K562 (cell line): Measurements from ENCODE around the gene PYY. TPM values are rescaled to one million over a fixed set of nuclear protein-coding genes. Genes with fewer than 3 reads are reported as not detected.

Source experiments
- ATAC-seq: fragments of 200-7000 bp; cut with Tn5 transposase; 3 replicates; pipeline ENCODE4 v1.9.1; 2020; ENCODE audit warnings: moderate library complexity
- BruUV-seq: library from RNA; stranded (reverse); fragments of 400-500 nt; replicated peaks from 2 replicates; lab custom pipeline; 2021; lab: Mats Ljungman, UMichigan
- CTCF ChIA-PET: fragments of 300-600 bp; formaldehyde crosslinking; extraction: SDS; loops from one replicate; lab custom pipeline; 2021; ENCODE audit warnings: low intra/inter-chr PET ratio; lab: Yijun Ruan, JAX
- POLR2A ChIA-PET: fragments of 300-600, 350-650 bp; sonication (Branson Sonifier 250); formaldehyde crosslinking; extraction: SDS; loops from one replicate; lab custom pipeline; 2021; ENCODE audit warnings: antibody characterized with exemption, inconsistent platforms; lab: Yijun Ruan, JAX
- DNase-seq, 4 experiments: peaks; one replicate each; pipeline versions ENCODE4 v3.0.0 to v3.0.0-alpha.2; 2011 to 2018; ENCODE audit warnings: low spot score in 3 of 4, mixed read lengths in 3 of 4; ENCODE audit errors: extremely low read depth in 1 of 4
- FAIRE-seq: peaks from 2 replicates; lab custom pipeline; 2011; peaks lifted over from hg19 to GRCh38; lab: Jason Lieb, UNC
- H2AFZ ChIP-seq: 2 replicates; pipeline ENCODE4 v1.6.0; 2011; ENCODE audit warnings: low read depth, low read length, control low read depth, inconsistent platforms
- H3K27ac ChIP-seq: fragments of 200-600 bp; 3 replicates; pipeline ENCODE4 v1.8.0; 2011; ENCODE audit warnings: low read depth, mild to moderate bottlenecking, control low read depth, inconsistent platforms, low read length, moderate library complexity, mixed read lengths; ENCODE audit errors: extremely low read depth
- H3K27me3 ChIP-seq, 2 experiments: fragments of 300-600 bp in 1 of 2; 2 replicates in 1 of 2; 3 replicates in 1 of 2; pipeline versions ENCODE4 v1.6.0 to v1.8.0; 2011; ENCODE audit warnings: inconsistent platforms in 2 of 2, low read length in 2 of 2, mild to moderate bottlenecking in 1 of 2, mixed read lengths in 1 of 2, moderate library complexity in 1 of 2; ENCODE audit not compliant: control insufficient read depth in 2 of 2, insufficient read depth in 2 of 2
- H3K36me3 ChIP-seq: fragments of 300-600 bp; 3 replicates; pipeline ENCODE4 v1.8.0; 2011; ENCODE audit warnings: mild to moderate bottlenecking, low read length, inconsistent platforms; ENCODE audit not compliant: control insufficient read depth, insufficient read depth
- H3K4me1 ChIP-seq, 2 experiments: fragments of 200-600 bp in 1 of 2; replicated peaks in 1 of 2; 2 replicates in 1 of 2; 3 replicates in 1 of 2; pipeline versions ENCODE4 v1.5.1 to v1.8.0; 2011; ENCODE audit warnings: inconsistent platforms in 2 of 2, low read length in 2 of 2, mild to moderate bottlenecking in 1 of 2, mixed read lengths in 1 of 2, moderate library complexity in 1 of 2; ENCODE audit not compliant: control insufficient read depth in 2 of 2, insufficient read depth in 2 of 2
- H3K4me2 ChIP-seq: 2 replicates; pipeline ENCODE4 v1.6.1; 2011; ENCODE audit warnings: low read length, control low read depth, inconsistent platforms, mixed read lengths; ENCODE audit not compliant: insufficient read depth
- H3K4me3 ChIP-seq: fragments of 200-600 bp; sonication (generic), shearing (Covaris generic); 2 replicates; pipeline ENCODE4 v1.5.1; 2016; ENCODE audit warnings: control low read depth, inconsistent platforms
- H3K79me2 ChIP-seq: fragments of 200-600 bp; 3 replicates; pipeline ENCODE4 v1.8.0; 2011; ENCODE audit warnings: low read length, inconsistent platforms; ENCODE audit not compliant: control insufficient read depth, insufficient read depth
- H3K9ac ChIP-seq, 2 experiments: 2 replicates each; pipeline versions ENCODE4 v1.6.0 to v1.6.1; 2011; ENCODE audit warnings: low read depth in 2 of 2, low read length in 2 of 2, control low read depth in 1 of 2, inconsistent platforms in 1 of 2, mild to moderate bottlenecking in 1 of 2, mixed read lengths in 1 of 2; ENCODE audit not compliant: insufficient read depth in 1 of 2
- H3K9me1 ChIP-seq: one replicate; pipeline ENCODE4 v1.6.0; 2011; ENCODE audit warnings: inconsistent platforms, mild to moderate bottlenecking, low read length, moderate library complexity; ENCODE audit not compliant: control insufficient read depth, insufficient read depth
- H3K9me3 ChIP-seq: replicated peaks from 2 replicates; pipeline ENCODE4 v1.5.1; 2011; ENCODE audit warnings: low read depth, low read length, inconsistent platforms; ENCODE audit not compliant: control insufficient read depth, insufficient read depth
- H4K20me1 ChIP-seq: replicated peaks from 2 replicates; pipeline ENCODE4 v1.6.1; 2011; ENCODE audit warnings: low read length, inconsistent platforms, mixed read lengths; ENCODE audit not compliant: control insufficient read depth, insufficient read depth
- BCOR ChIP-seq: fragments of 450-650 bp; IDR thresholded peaks from 2 replicates; pipeline ENCODE4 v1.6.1; 2016
- CBX2 ChIP-seq: fragments of 200-600 bp; sonication (generic); IDR thresholded peaks from one replicate; pipeline ENCODE4 v1.6.1; 2012; ENCODE audit warnings: mild to moderate bottlenecking, low read length, inconsistent platforms; ENCODE audit not compliant: insufficient read depth, poor library complexity, severe bottlenecking
- CHD2 ChIP-seq: IDR thresholded peaks from 2 replicates; pipeline ENCODE4 v1.6.1; 2011; ENCODE audit warnings: low read depth, low read length
- ETV5 ChIP-seq: sonication (generic); formaldehyde crosslinking; IDR thresholded peaks from 2 replicates; pipeline ENCODE4 v1.4.0; 2020; ENCODE audit warnings: low read depth, mild to moderate bottlenecking, missing genetic modification reagents
- PHTF2 ChIP-seq: fragments of 250-450 bp; sonication (Bioruptor Pico); IDR thresholded peaks from 2 replicates; pipeline ENCODE4 v1.5.0; 2021; ENCODE audit warnings: mild to moderate bottlenecking
- ZBTB7A ChIP-seq: IDR thresholded peaks from 2 replicates; pipeline ENCODE4 v1.6.1; 2011; ENCODE audit warnings: low read depth, mild to moderate bottlenecking, low read length, moderate library complexity, borderline replicate concordance; ENCODE audit not compliant: control insufficient read depth
- WGBS: fragments of 100-300 bp; shearing (Covaris generic); methylation state at CpG from one replicate; pipeline ENCODE4 v1.1.6; 2016; ENCODE audit warnings: low coverage, mixed read lengths; ENCODE audit not compliant: insufficient coverage; ENCODE audit errors: missing lambda C conversion rate; 5-methylcytosine and 5-hydroxymethylcytosine counted together
- in situ Hi-C: fragments of 300-500 bp; cut with MboI; formaldehyde crosslinking; loops from 4 replicates; pipeline ENCODE4 v1.15.0; 2018; ENCODE audit warnings: inconsistent platforms, mixed read lengths
- intact Hi-C: fragments of 100-400 bp; cut with micrococcal nuclease; formaldehyde crosslinking; loops from 2 replicates; pipeline ENCODE4 v1.14.2; 2022
- polyA plus RNA-seq, 8 experiments: library from polyadenylated mRNA; depleted of rRNA in 4 of 8; stranded (reverse) in 5 of 8; unstranded in 3 of 8; fragments of >200 nt; fragmentation: Nextera tagmentation in 2 of 8; fragmentation: Illumina TruSeq in 1 of 8; extraction: Ambion mirVana in 2 of 8; extraction: Trizol in 1 of 8; gene quantifications; 2 replicates each; pipeline versions ENCODE4 v1.2.1 to v1.2.3, GENCODE V29; 2011 to 2014; ENCODE audit warnings: inconsistent platforms in 1 of 8, missing spikeins in 1 of 8
- total RNA-seq, 7 experiments: library from RNA; depleted of rRNA in 6 of 7; stranded (reverse); fragments of >200 nt in 6 of 7; fragmentation: Illumina TruSeq in 2 of 7; extraction: Trizol in 2 of 7; gene quantifications; 2 replicates each; pipeline versions ENCODE4 v1.2.1 to v1.2.3, GENCODE V29; 2011 to 2021; ENCODE audit warnings: low replicate concordance in 1 of 7
- TF ChIP-seq, protein P1 (sequence below): IDR thresholded peaks from 2 replicates; pipeline ENCODE4 v1.6.1; 2012; ENCODE audit warnings: low read depth, low read length, improper control_type of control experiment, borderline replicate concordance
- TF ChIP-seq, protein P2 (sequence below): fragments of 200-600 bp; sonication (generic); IDR thresholded peaks from one replicate; pipeline ENCODE4 v1.6.1; 2012; ENCODE audit warnings: mild to moderate bottlenecking, low read depth, low read length, inconsistent platforms

The PYY gene
- total and polyA plus RNA-seq, 9 of the 15 experiments (the other 6 are each of a cell fraction or from before 2014, with no cell fraction given) = not detected

DNA sequence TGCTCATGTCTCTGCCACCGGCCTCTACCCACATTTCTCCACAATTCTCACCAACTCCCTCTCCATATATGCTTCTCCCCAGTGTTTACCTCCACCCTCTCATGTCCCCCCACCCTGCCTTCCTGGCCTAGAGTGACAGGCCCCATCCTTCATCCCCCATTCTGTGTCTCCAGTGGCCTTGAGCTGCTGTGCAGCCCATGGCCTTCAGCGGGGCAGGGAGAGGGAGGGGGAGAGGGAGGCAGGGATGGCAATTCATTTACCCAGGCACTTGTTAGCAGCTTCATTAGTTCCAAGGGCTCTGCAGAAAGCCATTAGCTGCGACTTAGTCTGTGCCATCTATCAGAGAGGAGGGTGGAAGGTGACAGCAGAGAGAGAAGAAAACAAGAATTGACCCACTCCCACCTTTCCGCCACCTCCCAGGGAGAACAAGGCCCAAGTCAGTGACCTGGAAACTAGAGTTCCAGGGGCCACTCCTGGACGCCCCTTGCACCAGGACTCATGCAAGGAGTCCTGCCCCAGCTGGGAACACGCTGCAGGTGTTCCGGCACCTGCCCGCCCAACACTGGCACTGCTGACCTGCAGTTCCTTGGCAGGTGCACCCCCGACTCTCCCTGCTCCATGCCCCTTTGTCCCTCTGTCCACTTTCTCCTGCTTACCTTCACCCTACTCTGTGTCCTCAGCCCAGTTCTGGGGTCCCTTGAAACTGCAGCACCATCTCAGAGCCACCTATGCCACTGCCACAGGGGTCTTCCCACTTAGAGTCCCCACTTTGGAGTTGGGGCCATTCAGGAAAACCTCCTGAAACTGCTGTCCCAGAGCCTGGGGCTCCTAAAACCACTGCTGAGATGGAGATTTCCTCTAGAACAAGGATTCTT, 23.5 kb upstream of the PYY start:
- Histone ChIP-seq H3K4me1 (no peaks in the 10 kb centered on the region), H3K79me2 (no peaks in the 10 kb centered on the region), H3K9me3 (no peaks in the 10 kb centered on the region; the same call in 1 of the 2 replicates), H2AFZ (no peak overlapping the region), H3K27ac (no peak overlapping the region), H3K36me3 (no peaks in the 10 kb centered on the region), H3K9me1 (no peaks in the 10 kb centered on the region), H4K20me1 (no peaks in the 10 kb centered on the region), H3K9ac (no peak overlapping the region), H3K4me2 (no peak overlapping the region), H3K4me3 (no peak overlapping the region), H3K27me3 (peaks cover 23 to 49% of the 10 kb centered on the region in 2 experiments)
- 11% methylated on average over 9 of the region's 9 CpGs for WGBS
- FAIRE-seq = no peak
- CTCF ChIA-PET = no interaction called here
- no peak for ATAC-seq
- intact Hi-C loops (no loop called here), in situ Hi-C loops (no loop called here)
- BruUV-seq = no TSS peak
- POLR2A ChIA-PET = interaction anchor here (0.5 to 0.6 kb wide), 2 partner anchors 50 to 171 kb away, joined by 3 to 4 read pairs; no protein-coding TSS in a partner anchor
- DNase-seq = no peak
- TF ChIP-seq BCOR = no peak
- TF ChIP-seq PHTF2 (CRISPR knock-in tag) = no peak
- no peak for TF ChIP-seq CBX2
- no peak for TF ChIP-seq ZBTB7A
- no peak for TF ChIP-seq CHD2
- TF ChIP-seq, protein P1, sequence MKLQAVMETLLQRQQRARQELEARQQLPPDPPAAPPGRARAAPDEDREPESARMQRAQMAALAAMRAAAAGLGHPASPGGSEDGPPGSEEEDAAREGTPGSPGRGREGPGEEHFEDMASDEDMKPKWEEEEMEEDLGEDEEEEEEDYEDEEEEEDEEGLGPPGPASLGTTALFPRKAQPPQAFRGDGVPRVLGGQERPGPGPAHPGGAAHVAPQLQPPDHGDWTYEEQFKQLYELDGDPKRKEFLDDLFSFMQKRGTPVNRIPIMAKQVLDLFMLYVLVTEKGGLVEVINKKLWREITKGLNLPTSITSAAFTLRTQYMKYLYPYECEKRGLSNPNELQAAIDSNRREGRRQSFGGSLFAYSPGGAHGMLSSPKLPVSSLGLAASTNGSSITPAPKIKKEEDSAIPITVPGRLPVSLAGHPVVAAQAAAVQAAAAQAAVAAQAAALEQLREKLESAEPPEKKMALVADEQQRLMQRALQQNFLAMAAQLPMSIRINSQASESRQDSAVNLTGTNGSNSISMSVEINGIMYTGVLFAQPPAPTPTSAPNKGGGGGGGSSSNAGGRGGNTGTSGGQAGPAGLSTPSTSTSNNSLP = no peak
- TF ChIP-seq, protein P2, sequence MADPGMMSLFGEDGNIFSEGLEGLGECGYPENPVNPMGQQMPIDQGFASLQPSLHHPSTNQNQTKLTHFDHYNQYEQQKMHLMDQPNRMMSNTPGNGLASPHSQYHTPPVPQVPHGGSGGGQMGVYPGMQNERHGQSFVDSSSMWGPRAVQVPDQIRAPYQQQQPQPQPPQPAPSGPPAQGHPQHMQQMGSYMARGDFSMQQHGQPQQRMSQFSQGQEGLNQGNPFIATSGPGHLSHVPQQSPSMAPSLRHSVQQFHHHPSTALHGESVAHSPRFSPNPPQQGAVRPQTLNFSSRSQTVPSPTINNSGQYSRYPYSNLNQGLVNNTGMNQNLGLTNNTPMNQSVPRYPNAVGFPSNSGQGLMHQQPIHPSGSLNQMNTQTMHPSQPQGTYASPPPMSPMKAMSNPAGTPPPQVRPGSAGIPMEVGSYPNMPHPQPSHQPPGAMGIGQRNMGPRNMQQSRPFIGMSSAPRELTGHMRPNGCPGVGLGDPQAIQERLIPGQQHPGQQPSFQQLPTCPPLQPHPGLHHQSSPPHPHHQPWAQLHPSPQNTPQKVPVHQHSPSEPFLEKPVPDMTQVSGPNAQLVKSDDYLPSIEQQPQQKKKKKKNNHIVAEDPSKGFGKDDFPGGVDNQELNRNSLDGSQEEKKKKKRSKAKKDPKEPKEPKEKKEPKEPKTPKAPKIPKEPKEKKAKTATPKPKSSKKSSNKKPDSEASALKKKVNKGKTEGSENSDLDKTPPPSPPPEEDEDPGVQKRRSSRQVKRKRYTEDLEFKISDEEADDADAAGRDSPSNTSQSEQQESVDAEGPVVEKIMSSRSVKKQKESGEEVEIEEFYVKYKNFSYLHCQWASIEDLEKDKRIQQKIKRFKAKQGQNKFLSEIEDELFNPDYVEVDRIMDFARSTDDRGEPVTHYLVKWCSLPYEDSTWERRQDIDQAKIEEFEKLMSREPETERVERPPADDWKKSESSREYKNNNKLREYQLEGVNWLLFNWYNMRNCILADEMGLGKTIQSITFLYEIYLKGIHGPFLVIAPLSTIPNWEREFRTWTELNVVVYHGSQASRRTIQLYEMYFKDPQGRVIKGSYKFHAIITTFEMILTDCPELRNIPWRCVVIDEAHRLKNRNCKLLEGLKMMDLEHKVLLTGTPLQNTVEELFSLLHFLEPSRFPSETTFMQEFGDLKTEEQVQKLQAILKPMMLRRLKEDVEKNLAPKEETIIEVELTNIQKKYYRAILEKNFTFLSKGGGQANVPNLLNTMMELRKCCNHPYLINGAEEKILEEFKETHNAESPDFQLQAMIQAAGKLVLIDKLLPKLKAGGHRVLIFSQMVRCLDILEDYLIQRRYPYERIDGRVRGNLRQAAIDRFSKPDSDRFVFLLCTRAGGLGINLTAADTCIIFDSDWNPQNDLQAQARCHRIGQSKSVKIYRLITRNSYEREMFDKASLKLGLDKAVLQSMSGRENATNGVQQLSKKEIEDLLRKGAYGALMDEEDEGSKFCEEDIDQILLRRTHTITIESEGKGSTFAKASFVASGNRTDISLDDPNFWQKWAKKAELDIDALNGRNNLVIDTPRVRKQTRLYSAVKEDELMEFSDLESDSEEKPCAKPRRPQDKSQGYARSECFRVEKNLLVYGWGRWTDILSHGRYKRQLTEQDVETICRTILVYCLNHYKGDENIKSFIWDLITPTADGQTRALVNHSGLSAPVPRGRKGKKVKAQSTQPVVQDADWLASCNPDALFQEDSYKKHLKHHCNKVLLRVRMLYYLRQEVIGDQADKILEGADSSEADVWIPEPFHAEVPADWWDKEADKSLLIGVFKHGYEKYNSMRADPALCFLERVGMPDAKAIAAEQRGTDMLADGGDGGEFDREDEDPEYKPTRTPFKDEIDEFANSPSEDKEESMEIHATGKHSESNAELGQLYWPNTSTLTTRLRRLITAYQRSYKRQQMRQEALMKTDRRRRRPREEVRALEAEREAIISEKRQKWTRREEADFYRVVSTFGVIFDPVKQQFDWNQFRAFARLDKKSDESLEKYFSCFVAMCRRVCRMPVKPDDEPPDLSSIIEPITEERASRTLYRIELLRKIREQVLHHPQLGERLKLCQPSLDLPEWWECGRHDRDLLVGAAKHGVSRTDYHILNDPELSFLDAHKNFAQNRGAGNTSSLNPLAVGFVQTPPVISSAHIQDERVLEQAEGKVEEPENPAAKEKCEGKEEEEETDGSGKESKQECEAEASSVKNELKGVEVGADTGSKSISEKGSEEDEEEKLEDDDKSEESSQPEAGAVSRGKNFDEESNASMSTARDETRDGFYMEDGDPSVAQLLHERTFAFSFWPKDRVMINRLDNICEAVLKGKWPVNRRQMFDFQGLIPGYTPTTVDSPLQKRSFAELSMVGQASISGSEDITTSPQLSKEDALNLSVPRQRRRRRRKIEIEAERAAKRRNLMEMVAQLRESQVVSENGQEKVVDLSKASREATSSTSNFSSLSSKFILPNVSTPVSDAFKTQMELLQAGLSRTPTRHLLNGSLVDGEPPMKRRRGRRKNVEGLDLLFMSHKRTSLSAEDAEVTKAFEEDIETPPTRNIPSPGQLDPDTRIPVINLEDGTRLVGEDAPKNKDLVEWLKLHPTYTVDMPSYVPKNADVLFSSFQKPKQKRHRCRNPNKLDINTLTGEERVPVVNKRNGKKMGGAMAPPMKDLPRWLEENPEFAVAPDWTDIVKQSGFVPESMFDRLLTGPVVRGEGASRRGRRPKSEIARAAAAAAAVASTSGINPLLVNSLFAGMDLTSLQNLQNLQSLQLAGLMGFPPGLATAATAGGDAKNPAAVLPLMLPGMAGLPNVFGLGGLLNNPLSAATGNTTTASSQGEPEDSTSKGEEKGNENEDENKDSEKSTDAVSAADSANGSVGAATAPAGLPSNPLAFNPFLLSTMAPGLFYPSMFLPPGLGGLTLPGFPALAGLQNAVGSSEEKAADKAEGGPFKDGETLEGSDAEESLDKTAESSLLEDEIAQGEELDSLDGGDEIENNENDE = no peak
- TF ChIP-seq ETV5 = no peak
